H1 (cell line): ENCODE data around the gene MAP6. TPM values are rescaled to one million over a fixed set of nuclear protein-coding genes. Genes with fewer than 3 reads are reported as not detected.

Experiments used
- CTCF ChIA-PET: fragments of 300-600 bp; sonication (Branson Sonifier 250); formaldehyde crosslinking; loops from one replicate; lab custom pipeline; 2021; ENCODE audit not compliant: partially characterized antibody; lab: Charles Lee
- POLR2A ChIA-PET: fragments of 300-600 bp; sonication (Branson Sonifier 250); formaldehyde crosslinking; loops from one replicate; lab custom pipeline; 2021; ENCODE audit warnings: inconsistent platforms; ENCODE audit not compliant: partially characterized antibody; lab: Charles Lee
- DNase-seq, 2 experiments: peaks; one replicate each; pipeline versions ENCODE4 v3.0.0 to v3.0.0-alpha.2; 2010 to 2022; ENCODE audit warnings: low spot score in 2 of 2, low read depth in 1 of 2, mixed read lengths in 1 of 2
- FAIRE-seq: peaks from 2 replicates; lab custom pipeline; 2011; peaks lifted over from hg19 to GRCh38; lab: Jason Lieb, UNC
- H2AFZ ChIP-seq: 2 replicates; pipeline ENCODE4 v1.8.1; 2012; ENCODE audit warnings: low read length, inconsistent platforms
- H2AK5ac ChIP-seq: 2 replicates; pipeline ENCODE4 v1.6.1; 2013; ENCODE audit warnings: low read depth, low read length
- H2BK120ac ChIP-seq: replicated peaks from 2 replicates; pipeline ENCODE3; 2013; ENCODE audit warnings: low read depth, low read length, inconsistent platforms
- H2BK12ac ChIP-seq: 2 replicates; pipeline ENCODE4 v1.6.1; 2013; ENCODE audit warnings: low read depth, low read length
- H2BK15ac ChIP-seq: 2 replicates; pipeline ENCODE4 v1.6.1; 2013; ENCODE audit warnings: low read length
- H2BK20ac ChIP-seq: 2 replicates; pipeline ENCODE4 v1.6.1; 2013; ENCODE audit warnings: low read length
- H2BK5ac ChIP-seq: 2 replicates; pipeline ENCODE4 v1.6.1; 2013; ENCODE audit warnings: low read depth, low read length
- H3K14ac ChIP-seq: 2 replicates; pipeline ENCODE4 v1.6.1; 2013; ENCODE audit warnings: inconsistent platforms; ENCODE audit not compliant: insufficient read length
- H3K18ac ChIP-seq: 2 replicates; pipeline ENCODE4 v1.6.1; 2013; ENCODE audit warnings: low read length; ENCODE audit errors: extremely low read depth
- H3K23ac ChIP-seq: 2 replicates; pipeline ENCODE4 v1.6.1; 2013; ENCODE audit warnings: inconsistent platforms; ENCODE audit not compliant: insufficient read length
- H3K23me2 ChIP-seq: 2 replicates; pipeline ENCODE4 v1.6.1; 2013; ENCODE audit warnings: low read depth, low read length
- H3K27ac ChIP-seq: 2 replicates; pipeline ENCODE4 v1.6.1; 2011; ENCODE audit warnings: low read depth, low read length, inconsistent platforms
- H3K27me3 ChIP-seq, 4 experiments: replicated peaks in 1 of 4; 1 replicate in 1 of 4; 2 replicates in 3 of 4; pipeline versions ENCODE4 v1.6.1 to v1.8.1; 2011 to 2013; ENCODE audit warnings: low read length in 3 of 4, mild to moderate bottlenecking in 3 of 4, inconsistent platforms in 2 of 4, mixed read lengths in 2 of 4, moderate library complexity in 1 of 4; ENCODE audit not compliant: control insufficient read depth in 3 of 4, insufficient read depth in 3 of 4; ENCODE audit errors: extremely low read depth in 1 of 4
- H3K36me3 ChIP-seq, 4 experiments: 2 replicates each; pipeline versions ENCODE4 v1.6.1 to v1.8.1; 2011 to 2013; ENCODE audit warnings: mild to moderate bottlenecking in 4 of 4, low read length in 3 of 4, moderate library complexity in 2 of 4, control low read depth in 1 of 4, inconsistent platforms in 1 of 4; ENCODE audit not compliant: insufficient read depth in 4 of 4, control insufficient read depth in 2 of 4
- H3K4ac ChIP-seq: replicated peaks from 2 replicates; pipeline ENCODE3; 2013; ENCODE audit warnings: low read length, low read depth, mixed read lengths, inconsistent platforms; ENCODE audit not compliant: insufficient read length
- H3K4me1 ChIP-seq, 4 experiments: replicated peaks in 1 of 4; 1 replicate in 1 of 4; 2 replicates in 3 of 4; pipeline versions ENCODE4 v1.6.1 to v1.8.1; 2011 to 2013; ENCODE audit warnings: low read length in 3 of 4, inconsistent platforms in 2 of 4, mixed read lengths in 1 of 4; ENCODE audit not compliant: insufficient read depth in 4 of 4, control insufficient read depth in 3 of 4
- H3K4me2 ChIP-seq, 2 experiments: 2 replicates each; pipeline versions ENCODE4 v1.6.1 to v1.8.1; 2011 to 2013; ENCODE audit warnings: low read depth in 2 of 2, low read length in 2 of 2, control low read depth in 1 of 2, inconsistent platforms in 1 of 2, mild to moderate bottlenecking in 1 of 2; ENCODE audit not compliant: insufficient read depth in 1 of 2
- H3K4me3 ChIP-seq, 4 experiments: fragments of 200-600, 300-600 bp in 1 of 4; sonication (generic), shearing (Covaris generic), sonication (Bioruptor Twin) in 1 of 4; 2 replicates each; pipeline versions ENCODE4 v1.5.1 to v1.8.1; 2011 to 2016; ENCODE audit warnings: low read length in 4 of 4, low read depth in 3 of 4, control low read depth in 2 of 4, inconsistent platforms in 2 of 4, mild to moderate bottlenecking in 2 of 4, mixed read lengths in 1 of 4, moderate library complexity in 1 of 4; ENCODE audit not compliant: insufficient read depth in 2 of 4; ENCODE audit errors: extremely low read depth in 1 of 4
- H3K56ac ChIP-seq: replicated peaks from 2 replicates; pipeline ENCODE3; 2013; ENCODE audit warnings: low read depth, mild to moderate bottlenecking, mixed read lengths, low read length, inconsistent platforms; ENCODE audit not compliant: insufficient read length
- H3K79me1 ChIP-seq: 2 replicates; pipeline ENCODE4 v1.6.1; 2013; ENCODE audit warnings: low read depth, low read length, control low read depth
- H3K79me2 ChIP-seq, 2 experiments: 2 replicates each; pipeline versions ENCODE4 v1.6.1 to v1.8.1; 2012 to 2013; ENCODE audit warnings: low read length in 2 of 2, mild to moderate bottlenecking in 2 of 2, inconsistent platforms in 1 of 2; ENCODE audit not compliant: insufficient read depth in 2 of 2, control insufficient read depth in 1 of 2
- H3K9ac ChIP-seq, 4 experiments: replicated peaks in 1 of 4; 1 replicate in 1 of 4; 2 replicates in 3 of 4; pipeline versions ENCODE4 v1.6.1 to v1.8.1; 2011 to 2013; ENCODE audit warnings: low read depth in 3 of 4, low read length in 3 of 4, control low read depth in 2 of 4, mild to moderate bottlenecking in 2 of 4, moderate library complexity in 2 of 4, inconsistent platforms in 1 of 4; ENCODE audit errors: extremely low read depth in 1 of 4
- H3K9me3 ChIP-seq, 2 experiments: 2 replicates each; pipeline versions ENCODE4 v1.6.1 to v1.8.1; 2012 to 2013; ENCODE audit warnings: mild to moderate bottlenecking in 2 of 2, moderate library complexity in 2 of 2, control low read depth in 1 of 2, inconsistent platforms in 1 of 2, low read depth in 1 of 2, low read length in 1 of 2, mixed read lengths in 1 of 2; ENCODE audit not compliant: insufficient read depth in 2 of 2
- H4K20me1 ChIP-seq, 2 experiments: replicated peaks in 1 of 2; 2 replicates each; pipeline versions ENCODE3 to v1.8.1; 2011 to 2013; ENCODE audit warnings: inconsistent platforms in 2 of 2, low read length in 2 of 2, mild to moderate bottlenecking in 1 of 2; ENCODE audit not compliant: insufficient read depth in 2 of 2, control insufficient read depth in 1 of 2
- H4K5ac ChIP-seq: 2 replicates; pipeline ENCODE4 v1.6.1; 2013; ENCODE audit warnings: low read length, low read depth, mixed read lengths, inconsistent platforms; ENCODE audit not compliant: insufficient read length
- H4K8ac ChIP-seq: 2 replicates; pipeline ENCODE4 v1.8.0; 2013; ENCODE audit warnings: mild to moderate bottlenecking, moderate library complexity, low read length, inconsistent platforms; ENCODE audit not compliant: insufficient read depth; ENCODE audit errors: extremely low read depth
- H4K91ac ChIP-seq: replicated peaks from 2 replicates; pipeline ENCODE3; 2013; ENCODE audit warnings: low read length, mixed read lengths, inconsistent platforms; ENCODE audit not compliant: insufficient read length
- ASH2L ChIP-seq: fragments of 200-600, 300-600 bp; sonication (generic); IDR thresholded peaks from one replicate; pipeline ENCODE4 v1.7.1; 2017; ENCODE audit warnings: low read length
- CHD1 ChIP-seq: IDR thresholded peaks from 2 replicates; pipeline ENCODE4 v1.6.1; 2012; ENCODE audit warnings: low read depth, low read length, improper control_type of control experiment
- GTF2F1 ChIP-seq: IDR thresholded peaks from 2 replicates; pipeline ENCODE4 v1.6.1; 2012; ENCODE audit warnings: low read depth, low read length, improper control_type of control experiment, borderline replicate concordance
- POLR2AphosphoS5 ChIP-seq: IDR thresholded peaks from 2 replicates; pipeline ENCODE4 v1.6.1; 2011; ENCODE audit warnings: low read depth, low read length
- RXRA ChIP-seq: IDR thresholded peaks from 2 replicates; pipeline ENCODE4 v1.6.1; 2011; ENCODE audit warnings: low read depth, mild to moderate bottlenecking, low read length, moderate library complexity; ENCODE audit not compliant: insufficient read depth
- WGBS, 2 experiments: shearing (Covaris generic) in 1 of 2; methylation state at CpG; one replicate each; pipeline versions ENCODE4 v1.1.6 to v1.1.7; 2013 to 2015; ENCODE audit warnings: low lambda C conversion rate in 2 of 2, mixed read lengths in 2 of 2, inconsistent platforms in 1 of 2, low coverage in 1 of 2, missing lambda C conversion rate in 1 of 2; ENCODE audit not compliant: insufficient replicate concordance in 2 of 2, insufficient coverage in 1 of 2, insufficient read length in 1 of 2; ENCODE audit errors: extremely low coverage in 1 of 2, missing lambda C conversion rate in 1 of 2; 5-methylcytosine and 5-hydroxymethylcytosine counted together
- polyA plus RNA-seq, 7 experiments: library from polyadenylated mRNA; depleted of rRNA in 3 of 7; stranded (reverse) in 5 of 7; unstranded in 2 of 7; fragments of >200 nt in 5 of 7; fragments of 200-250 nt in 2 of 7; gene quantifications; 1 replicate in 5 of 7; 2 replicates in 1 of 7; 4 replicates in 1 of 7; pipeline versions ENCODE4 v1.2.1 to v1.2.3, GENCODE V29; 2011 to 2013; ENCODE audit warnings: missing spikeins in 2 of 7, mixed read lengths in 2 of 7
- total RNA-seq: library from RNA; stranded (reverse); fragmentation: NEBNext Ultra II Directional; extraction: Animal tissue kit (Norgen Biotek cat#: 25700); gene quantifications from 2 replicates; pipeline ENCODE4 v1.2.1, GENCODE V29; 2021
- TF ChIP-seq, protein P1 (sequence below): IDR thresholded peaks from 2 replicates; pipeline ENCODE4 v1.6.1; 2012; ENCODE audit warnings: inconsistent platforms

Gene MAP6
- total and polyA plus RNA-seq, 2 of the 8 experiments (the other 6 are each of a cell fraction or from before 2014, with no cell fraction given) = 0.54 to 0.89 TPM

DNA sequence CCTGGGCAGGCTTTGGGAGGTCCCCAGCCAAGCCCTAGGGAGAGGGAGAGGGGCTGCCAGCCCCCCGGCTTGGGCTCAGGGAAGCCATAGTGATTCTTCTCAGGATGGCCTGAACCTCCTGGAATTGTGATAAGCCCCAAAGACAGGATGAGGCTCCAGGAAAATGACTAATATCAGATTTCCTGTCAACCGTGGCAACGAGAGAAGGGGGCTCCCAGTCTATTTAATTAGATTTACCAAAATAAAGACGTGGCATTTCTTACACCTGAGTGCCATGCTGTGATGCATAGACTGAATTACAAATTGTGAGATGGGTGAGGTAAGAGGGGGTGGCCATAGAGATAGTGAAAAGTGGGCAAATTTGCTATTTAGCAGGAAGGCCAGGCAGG is 86.3 kb downstream of the MAP6 start:
- Histone ChIP-seq H2AFZ (0 out of 2 replicates have a peak overlapping the region, but pooled peaks have one; percentile 86), H2BK15ac (no peak overlapping the region), H3K36me3 (no peaks in the 10 kb centered on the region), H4K91ac (no peak overlapping the region), H3K79me1 (no peaks in the 10 kb centered on the region; the same call in 1 of the 2 replicates), H3K4ac (no peak overlapping the region), H3K18ac (0 out of 2 replicates have a peak overlapping the region, but pooled peaks have one; percentile 76), H3K14ac (no peak overlapping the region), H3K27me3 (no peaks in the 10 kb centered on the region), H3K79me2 (no peaks in the 10 kb centered on the region), H2BK5ac (peak overlapping the region; percentile 89; the same call in 1 of the 2 replicates), H4K5ac (no peak overlapping the region), H3K56ac (no peak overlapping the region), H2BK120ac (no peak overlapping the region), H2BK12ac (peak overlapping the region; percentile 10; the same call in 1 of the 2 replicates), H4K20me1 (no peaks in the 10 kb centered on the region), H3K9ac (peak overlapping the region in 1 of 4 experiments; percentile 52; a peak in 3 of 7 replicates), H3K4me1 (peaks cover 2 to 19% (median 14%) of the 10 kb centered on the region in 4 experiments), H3K4me2 (peak overlapping the region; percentile 73 to 88), H3K23me2 (peaks cover 3% of the 10 kb centered on the region; the same call in 1 of the 2 replicates), H3K27ac (no peak overlapping the region), H3K4me3 (peak overlapping the region; percentile 58 to 77 (median 66)), H4K8ac (no peak overlapping the region; the same call in 1 of the 2 replicates), H2BK20ac (no peak overlapping the region), H2AK5ac (0 out of 2 replicates have a peak overlapping the region, but pooled peaks have one; percentile 61), H3K23ac (no peak overlapping the region), H3K9me3 (no peaks in the 10 kb centered on the region)
- 70% methylated on average over 4 of the region's 4 CpGs; no CpG with 5 or more reads in 1 of the 2 experiments for WGBS, 2 experiments
- ChIA-PET POLR2A (interaction anchor here (1.0 to 35.1 kb wide), 3 partner anchors 17 to 182 kb away, joined by 3 to 1120 read pairs (median 5); partner anchors contain the start of gene SERPINH1), CTCF (interaction anchor here (1.3 to 4.8 kb wide), 7 partner anchors 8 to 35 kb away, joined by 3 to 27 read pairs (median 5); no protein-coding TSS in a partner anchor)
- FAIRE-seq (no peak), DNase-seq (no peak)
- no peak for TF ChIP-seq GTF2F1
- TF ChIP-seq RXRA = no peak
- TF ChIP-seq CHD1 = no peak
- TF ChIP-seq, protein P1, sequence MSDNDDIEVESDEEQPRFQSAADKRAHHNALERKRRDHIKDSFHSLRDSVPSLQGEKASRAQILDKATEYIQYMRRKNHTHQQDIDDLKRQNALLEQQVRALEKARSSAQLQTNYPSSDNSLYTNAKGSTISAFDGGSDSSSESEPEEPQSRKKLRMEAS = no peak
- TF ChIP-seq POLR2AphosphoS5 = no peak
- no peak for TF ChIP-seq ASH2L
